K562 (cell line): ENCODE measurements around the gene GNS. TPM values are rescaled to one million over a fixed set of nuclear protein-coding genes. Genes with fewer than 3 reads are reported as not detected.

ENCODE experiments used
- ATAC-seq: fragments of 200-7000 bp; cut with Tn5 transposase; 3 replicates; pipeline ENCODE4 v1.9.1; 2020; ENCODE audit warnings: moderate library complexity
- BruUV-seq: library from RNA; stranded (reverse); fragments of 400-500 nt; replicated peaks from 2 replicates; lab custom pipeline; 2021; lab: Mats Ljungman, UMichigan
- CTCF ChIA-PET: fragments of 300-600 bp; formaldehyde crosslinking; extraction: SDS; loops from one replicate; lab custom pipeline; 2021; ENCODE audit warnings: low intra/inter-chr PET ratio; lab: Yijun Ruan, JAX
- POLR2A ChIA-PET: fragments of 300-600, 350-650 bp; sonication (Branson Sonifier 250); formaldehyde crosslinking; extraction: SDS; loops from one replicate; lab custom pipeline; 2021; ENCODE audit warnings: antibody characterized with exemption, inconsistent platforms; lab: Yijun Ruan, JAX
- DNase-seq, 4 experiments: peaks; one replicate each; pipeline versions ENCODE4 v3.0.0 to v3.0.0-alpha.2; 2011 to 2018; ENCODE audit warnings: low spot score in 3 of 4, mixed read lengths in 3 of 4; ENCODE audit errors: extremely low read depth in 1 of 4
- FAIRE-seq: peaks from 2 replicates; lab custom pipeline; 2011; peaks lifted over from hg19 to GRCh38; lab: Jason Lieb, UNC
- H2AFZ ChIP-seq: 2 replicates; pipeline ENCODE4 v1.6.0; 2011; ENCODE audit warnings: low read depth, low read length, control low read depth, inconsistent platforms
- H3K27ac ChIP-seq: fragments of 200-600 bp; 3 replicates; pipeline ENCODE4 v1.8.0; 2011; ENCODE audit warnings: low read depth, mild to moderate bottlenecking, control low read depth, inconsistent platforms, low read length, moderate library complexity, mixed read lengths; ENCODE audit errors: extremely low read depth
- H3K27me3 ChIP-seq, 2 experiments: fragments of 300-600 bp in 1 of 2; 2 replicates in 1 of 2; 3 replicates in 1 of 2; pipeline versions ENCODE4 v1.6.0 to v1.8.0; 2011; ENCODE audit warnings: inconsistent platforms in 2 of 2, low read length in 2 of 2, mild to moderate bottlenecking in 1 of 2, mixed read lengths in 1 of 2, moderate library complexity in 1 of 2; ENCODE audit not compliant: control insufficient read depth in 2 of 2, insufficient read depth in 2 of 2
- H3K36me3 ChIP-seq: fragments of 300-600 bp; 3 replicates; pipeline ENCODE4 v1.8.0; 2011; ENCODE audit warnings: mild to moderate bottlenecking, low read length, inconsistent platforms; ENCODE audit not compliant: control insufficient read depth, insufficient read depth
- H3K4me1 ChIP-seq, 2 experiments: fragments of 200-600 bp in 1 of 2; replicated peaks in 1 of 2; 2 replicates in 1 of 2; 3 replicates in 1 of 2; pipeline versions ENCODE4 v1.5.1 to v1.8.0; 2011; ENCODE audit warnings: inconsistent platforms in 2 of 2, low read length in 2 of 2, mild to moderate bottlenecking in 1 of 2, mixed read lengths in 1 of 2, moderate library complexity in 1 of 2; ENCODE audit not compliant: control insufficient read depth in 2 of 2, insufficient read depth in 2 of 2
- H3K4me2 ChIP-seq: 2 replicates; pipeline ENCODE4 v1.6.1; 2011; ENCODE audit warnings: low read length, control low read depth, inconsistent platforms, mixed read lengths; ENCODE audit not compliant: insufficient read depth
- H3K4me3 ChIP-seq: fragments of 200-600 bp; sonication (generic), shearing (Covaris generic); 2 replicates; pipeline ENCODE4 v1.5.1; 2016; ENCODE audit warnings: control low read depth, inconsistent platforms
- H3K79me2 ChIP-seq: fragments of 200-600 bp; 3 replicates; pipeline ENCODE4 v1.8.0; 2011; ENCODE audit warnings: low read length, inconsistent platforms; ENCODE audit not compliant: control insufficient read depth, insufficient read depth
- H3K9ac ChIP-seq, 2 experiments: 2 replicates each; pipeline versions ENCODE4 v1.6.0 to v1.6.1; 2011; ENCODE audit warnings: low read depth in 2 of 2, low read length in 2 of 2, control low read depth in 1 of 2, inconsistent platforms in 1 of 2, mild to moderate bottlenecking in 1 of 2, mixed read lengths in 1 of 2; ENCODE audit not compliant: insufficient read depth in 1 of 2
- H3K9me1 ChIP-seq: one replicate; pipeline ENCODE4 v1.6.0; 2011; ENCODE audit warnings: inconsistent platforms, mild to moderate bottlenecking, low read length, moderate library complexity; ENCODE audit not compliant: control insufficient read depth, insufficient read depth
- H3K9me3 ChIP-seq: replicated peaks from 2 replicates; pipeline ENCODE4 v1.5.1; 2011; ENCODE audit warnings: low read depth, low read length, inconsistent platforms; ENCODE audit not compliant: control insufficient read depth, insufficient read depth
- H4K20me1 ChIP-seq: replicated peaks from 2 replicates; pipeline ENCODE4 v1.6.1; 2011; ENCODE audit warnings: low read length, inconsistent platforms, mixed read lengths; ENCODE audit not compliant: control insufficient read depth, insufficient read depth
- ADNP ChIP-seq: fragments of 200-800 bp; sonication (Bioruptor generic); IDR thresholded peaks from 2 replicates; pipeline ENCODE4 v1.6.1; 2016; ENCODE audit warnings: missing genetic modification characterization, missing compliant biosample characterization
- PRDM10 ChIP-seq: fragments of 450-650 bp; IDR thresholded peaks from 2 replicates; pipeline ENCODE4 v1.6.1; 2018; ENCODE audit not compliant: partially characterized antibody
- U2AF2 ChIP-seq: fragments of 200-400 bp; formaldehyde crosslinking; optimal IDR thresholded peaks from 2 replicates; pipeline ENCODE3; 2017; ENCODE audit warnings: low read depth, mild to moderate bottlenecking, low read length
- WGBS: fragments of 100-300 bp; shearing (Covaris generic); methylation state at CpG from one replicate; pipeline ENCODE4 v1.1.6; 2016; ENCODE audit warnings: low coverage, mixed read lengths; ENCODE audit not compliant: insufficient coverage; ENCODE audit errors: missing lambda C conversion rate; 5-methylcytosine and 5-hydroxymethylcytosine counted together
- in situ Hi-C: fragments of 300-500 bp; cut with MboI; formaldehyde crosslinking; loops from 4 replicates; pipeline ENCODE4 v1.15.0; 2018; ENCODE audit warnings: inconsistent platforms, mixed read lengths
- intact Hi-C: fragments of 100-400 bp; cut with micrococcal nuclease; formaldehyde crosslinking; loops from 2 replicates; pipeline ENCODE4 v1.14.2; 2022
- polyA plus RNA-seq, 8 experiments: library from polyadenylated mRNA; depleted of rRNA in 4 of 8; stranded (reverse) in 5 of 8; unstranded in 3 of 8; fragments of >200 nt; fragmentation: Nextera tagmentation in 2 of 8; fragmentation: Illumina TruSeq in 1 of 8; extraction: Ambion mirVana in 2 of 8; extraction: Trizol in 1 of 8; gene quantifications; 2 replicates each; pipeline versions ENCODE4 v1.2.1 to v1.2.3, GENCODE V29; 2011 to 2014; ENCODE audit warnings: inconsistent platforms in 1 of 8, missing spikeins in 1 of 8
- total RNA-seq, 7 experiments: library from RNA; depleted of rRNA in 6 of 7; stranded (reverse); fragments of >200 nt in 6 of 7; fragmentation: Illumina TruSeq in 2 of 7; extraction: Trizol in 2 of 7; gene quantifications; 2 replicates each; pipeline versions ENCODE4 v1.2.1 to v1.2.3, GENCODE V29; 2011 to 2021; ENCODE audit warnings: low replicate concordance in 1 of 7

GNS gene
- total and polyA plus RNA-seq, 9 of the 15 experiments (the other 6 are each of a cell fraction or from before 2014, with no cell fraction given), result 4.6 to 30.3 (median 18.9) TPM

DNA sequence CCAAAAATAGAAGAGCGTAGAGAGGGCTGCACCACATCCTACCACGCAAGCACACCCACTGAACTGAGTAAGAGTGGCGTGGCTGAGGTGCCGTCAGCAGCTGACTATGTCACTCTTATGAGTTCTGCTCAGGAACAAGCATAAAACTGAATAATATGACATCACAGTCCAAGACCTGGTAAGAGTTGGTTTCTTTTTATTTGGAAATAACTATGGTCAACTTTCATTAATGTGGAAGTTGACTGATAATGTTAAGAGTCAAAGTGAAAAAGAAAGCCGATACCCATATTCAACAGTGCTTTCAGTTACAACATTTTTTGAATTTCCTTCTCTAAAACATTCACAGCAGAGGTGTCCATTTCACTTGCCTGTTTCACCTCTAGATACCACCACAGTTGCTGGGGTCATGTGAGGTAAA is 44.6 kb downstream of the GNS start:
- intact Hi-C loops (no loop called here), in situ Hi-C loops (no loop called here)
- ChIA-PET CTCF (no interaction called here), POLR2A (no interaction called here)
- DNase-seq (no peak), FAIRE-seq (no peak), ATAC-seq (no peak)
- BruUV-seq, result no TSS peak
- H3K4me2 ChIP-seq, result no peak overlapping the region
- H3K4me3 ChIP-seq, result no peak overlapping the region
- 96% methylated on average over 5 of the region's 5 CpGs for WGBS
- H3K27me3 ChIP-seq, result no peaks in the 10 kb centered on the region
- no peak overlapping the region for H3K27ac ChIP-seq
- H3K4me1 ChIP-seq, result no peaks in the 10 kb centered on the region
- no peaks in the 10 kb centered on the region for H4K20me1 ChIP-seq
- H3K36me3 ChIP-seq, result peaks cover 25% of the 10 kb centered on the region
- H3K9me3 ChIP-seq, result no peaks in the 10 kb centered on the region
- no peak overlapping the region for H2AFZ ChIP-seq
- no peak for TF ChIP-seq ADNP
- no peak for TF ChIP-seq U2AF2
- no peak for TF ChIP-seq PRDM10
- TF ChIP-seq, all 486 proteins: peak for 0
- no peaks in the 10 kb centered on the region for H3K79me2 ChIP-seq
- no peaks in the 10 kb centered on the region for H3K9me1 ChIP-seq
- H3K9ac ChIP-seq, result no peak overlapping the region
